Renal cortical epithelial cell (primary cell): ENCODE results near the gene ANKRD60. TPM values are rescaled to one million over a fixed set of nuclear protein-coding genes. Genes with fewer than 3 reads are reported as not detected.

Experiments
- DNase-seq: peaks from one replicate; pipeline ENCODE4 v3.0.0-alpha.2; 2011; ENCODE audit warnings: low read depth
- total RNA-seq: library from RNA; depleted of rRNA; stranded (reverse); fragments of >200 nt; gene quantifications from 2 replicates; pipeline ENCODE4 v1.2.3, GENCODE V29; 2014

ANKRD60 gene
- total RNA-seq: not detected in 2 replicates

- no peak for DNase-seq
Observed at GRCh38 chr20:58228484-58229197, at the start of gene ANKRD60. Gene ANKRD60 (minus strand): TSS chr20:58228653. CDS start chr20:58228653, 0 bp downstream.

GRCh38 chr20:58277578-58278472 lies 49.4 kb upstream of the ANKRD60 start:
- no peak for DNase-seq

- DNase-seq: no peak
Observed at GRCh38 chr20:58277107-58277506, 48.7 kb upstream of the ANKRD60 start.

- DNase-seq: no peak
Observed at GRCh38 chr20:58274384-58274783, 45.9 kb upstream of the ANKRD60 start.

- DNase-seq: no peak
Observed at GRCh38 chr20:58271606-58272351, 43.3 kb upstream of the ANKRD60 start.

- no peak for DNase-seq
Observed at GRCh38 chr20:58268936-58269619, 40.6 kb upstream of the ANKRD60 start.

- DNase-seq: no peak
Observed at GRCh38 chr20:58268421-58268821, 40.0 kb upstream of the ANKRD60 start.

- DNase-seq: no peak
Observed at GRCh38 chr20:58267389-58268215, 39.1 kb upstream of the ANKRD60 start.

- DNase-seq: no peak
Observed at GRCh38 chr20:58264271-58264670, 35.8 kb upstream of the ANKRD60 start.

GRCh38 chr20:58261660-58262059 lies 33.2 kb upstream of the ANKRD60 start:
- no peak for DNase-seq

GRCh38 chr20:58260006-58260405 lies 31.6 kb upstream of the ANKRD60 start:
- DNase-seq: no peak

GRCh38 chr20:58256842-58257241 lies 28.4 kb upstream of the ANKRD60 start:
- no peak for DNase-seq

GRCh38 chr20:58256307-58256706 lies 27.9 kb upstream of the ANKRD60 start:
- DNase-seq: no peak

- DNase-seq: no peak
Observed at GRCh38 chr20:58254890-58255289, 26.4 kb upstream of the ANKRD60 start.

- DNase-seq: peak; percentile 95
Observed at GRCh38 chr20:58251979-58252591, 23.6 kb upstream of the ANKRD60 start.

- no peak for DNase-seq
Observed at GRCh38 chr20:58251348-58251978, 23.0 kb upstream of the ANKRD60 start.

GRCh38 chr20:58246346-58246745 lies 17.9 kb upstream of the ANKRD60 start:
- DNase-seq: peak; percentile 10

GRCh38 chr20:58245931-58246330 lies 17.5 kb upstream of the ANKRD60 start:
- DNase-seq: no peak

GRCh38 chr20:58245181-58245891 lies 16.9 kb upstream of the ANKRD60 start:
- no peak for DNase-seq
